Choroid plexus epithelial cell (primary cell): ENCODE measurements around the gene P2RY8.

ENCODE experiments used
- DNase-seq: peaks from one replicate; pipeline ENCODE4 v3.0.0-alpha.2; 2010; ENCODE audit warnings: low read depth
- H3K4me3 ChIP-seq: 2 replicates; pipeline ENCODE4 v1.5.1; 2011; ENCODE audit warnings: low read depth, mild to moderate bottlenecking, control low read depth, low read length, moderate library complexity
- CTCF ChIP-seq: conservative IDR thresholded peaks from 2 replicates; pipeline ENCODE4 v1.5.1; 2011; ENCODE audit warnings: low read depth, mild to moderate bottlenecking, control low read depth, inconsistent platforms, low read length, moderate library complexity

The P2RY8 gene

GRCh38 chrX:1511829-1512228 lies 25.2 kb downstream of the P2RY8 start:
- TF ChIP-seq CTCF = no peak
- H3K4me3 ChIP-seq = no peak overlapping the region
- DNase-seq = no peak

DNA sequence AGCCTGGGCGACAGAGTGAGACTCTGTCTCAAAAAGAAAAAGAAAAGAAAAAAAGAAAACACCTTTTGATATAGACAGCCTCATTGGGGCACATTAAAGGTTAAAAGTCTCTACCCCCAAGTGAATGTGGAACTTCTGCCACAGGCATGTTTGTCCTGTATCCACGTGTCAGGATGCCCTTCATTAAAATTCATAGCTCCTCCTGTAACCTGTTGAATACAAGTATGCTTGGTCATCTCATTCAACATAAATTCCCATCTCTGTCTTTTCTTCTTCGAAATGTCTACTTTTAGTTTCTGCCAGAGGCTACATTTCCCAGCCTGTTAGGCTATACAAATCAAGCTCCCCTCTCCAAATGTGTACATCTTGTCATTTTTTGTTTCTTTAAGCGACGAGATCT lies 25.8 kb downstream of the P2RY8 start:
- no peak for DNase-seq
- H3K4me3 ChIP-seq = no peak overlapping the region
- no peak for TF ChIP-seq CTCF

DNA sequence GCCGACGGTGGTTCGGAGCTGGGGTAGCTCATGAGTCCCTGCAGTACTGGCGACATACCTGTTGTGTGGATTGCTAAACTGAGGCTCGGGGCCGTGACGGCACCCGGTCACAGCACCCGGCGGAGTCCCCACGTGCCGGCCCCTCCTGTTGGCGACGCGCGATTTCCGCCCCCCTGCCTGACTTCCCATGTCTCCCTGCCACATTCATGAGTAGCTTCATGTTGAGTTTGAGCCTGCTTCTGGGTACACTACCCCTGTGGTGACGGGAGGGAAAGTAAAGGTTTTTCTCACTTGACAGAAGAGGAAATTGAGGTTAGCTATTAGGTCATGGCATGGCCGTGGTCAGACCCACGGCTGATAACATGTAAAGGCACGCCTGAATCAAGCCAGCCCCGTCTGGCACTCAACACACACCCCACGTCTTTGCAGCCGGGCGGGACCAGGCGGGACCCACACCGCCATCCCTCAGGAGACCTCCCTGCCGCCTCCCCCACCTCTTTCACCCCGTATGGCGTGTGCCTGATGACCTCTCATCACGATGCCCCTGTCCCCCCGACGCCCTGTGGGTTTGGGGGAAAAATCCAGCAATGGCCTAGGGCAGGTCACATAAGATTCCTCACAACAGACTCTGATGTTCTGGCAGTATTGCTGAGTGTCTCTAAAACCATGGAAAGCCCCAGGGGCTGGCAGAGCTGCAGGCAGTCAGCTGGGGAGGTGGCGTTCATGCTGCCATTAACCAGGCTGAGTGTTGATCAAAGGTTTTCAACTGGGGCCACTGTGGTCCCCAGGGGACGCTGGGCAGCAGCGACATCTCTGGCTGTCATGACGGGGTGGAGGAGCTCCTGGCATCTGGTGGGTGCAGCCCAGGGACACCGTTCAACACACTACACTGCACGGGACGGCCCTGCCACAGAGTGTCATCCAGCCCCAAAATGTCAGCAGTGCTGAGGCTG lies 29.2 kb downstream of the P2RY8 start:
- no peak overlapping the region for H3K4me3 ChIP-seq
- DNase-seq = no peak
- no peak for TF ChIP-seq CTCF

DNA sequence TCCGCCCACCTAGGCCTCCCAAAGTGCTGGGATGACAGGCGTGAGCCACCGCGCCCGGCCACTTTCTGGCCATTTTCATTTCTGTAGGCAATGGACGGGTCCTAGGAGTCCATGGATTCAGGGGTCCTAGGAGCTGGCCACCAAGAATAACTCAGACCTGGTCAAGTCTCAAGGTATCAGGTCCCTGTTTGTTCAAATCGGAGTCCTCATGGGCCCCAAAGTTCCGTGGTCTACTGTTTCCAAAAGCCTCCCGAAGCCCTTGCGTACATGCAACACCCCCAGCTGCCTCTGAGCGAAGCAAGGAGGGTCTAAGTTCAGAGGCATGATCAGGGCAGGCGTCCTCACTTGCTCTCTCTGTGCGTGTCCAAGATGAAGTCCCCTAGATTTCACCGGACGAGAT lies 30.1 kb downstream of the P2RY8 start:
- no peak overlapping the region for H3K4me3 ChIP-seq
- TF ChIP-seq CTCF = no peak
- DNase-seq = no peak

- no peak for TF ChIP-seq CTCF
- no peak overlapping the region for H3K4me3 ChIP-seq
- DNase-seq = no peak
Observed at GRCh38 chrX:1502853-1503252, 34.1 kb downstream of the P2RY8 start.

- no peak for TF ChIP-seq CTCF
- no peak for DNase-seq
- no peak overlapping the region for H3K4me3 ChIP-seq
Observed at GRCh38 chrX:1502241-1502640, 34.7 kb downstream of the P2RY8 start.
